Activated B cell treated with CpG ODN at 0.5 μM for 24 hours (primary cell): ENCODE measurements around the gene SNX12. TPM values are rescaled to one million over a fixed set of nuclear protein-coding genes. Genes with fewer than 3 reads are reported as not detected.

ENCODE experiments used
- ATAC-seq: fragments of 200-7000 bp; cut with Tn5 transposase; one replicate; pipeline ENCODE4 v1.10.0; 2021; ENCODE audit warnings: low read depth, mild to moderate bottlenecking, moderate library complexity
- CTCF ChIA-PET: fragments of 350-600 bp; sonication (Branson Sonifier 250); formaldehyde crosslinking; loops from one replicate; lab custom pipeline; 2021; ENCODE audit warnings: antibody characterized with exemption; lab: Charles Lee
- POLR2A ChIA-PET: fragments of 350-600 bp; sonication (Branson Sonifier 250); formaldehyde crosslinking; loops from one replicate; lab custom pipeline; 2021; ENCODE audit warnings: antibody characterized with exemption; lab: Charles Lee
- DNase-seq: peaks from one replicate; pipeline ENCODE4 v3.0.0; 2022
- H3K27ac Mint-ChIP-seq: one replicate; pipeline ENCODE4 v1.8.0; 2020; ENCODE audit warnings: mixed read lengths
- H3K27me3 Mint-ChIP-seq: one replicate; pipeline ENCODE4 v1.8.0; 2021; ENCODE audit warnings: mixed read lengths
- H3K36me3 Mint-ChIP-seq: one replicate; pipeline ENCODE4 v1.8.0; 2021; ENCODE audit warnings: low read depth, mixed read lengths
- H3K4me1 Mint-ChIP-seq: one replicate; pipeline ENCODE4 v1.8.0; 2021; ENCODE audit warnings: mixed read lengths
- H3K4me3 Mint-ChIP-seq: one replicate; pipeline ENCODE4 v1.8.0; 2020; ENCODE audit warnings: mild to moderate bottlenecking, mixed read lengths
- H3K9me3 Mint-ChIP-seq: one replicate; pipeline ENCODE4 v1.8.0; 2020; ENCODE audit warnings: mixed read lengths
- intact Hi-C: fragments of 100-400 bp; cut with micrococcal nuclease; formaldehyde crosslinking; loops from one replicate; pipeline ENCODE4 v1.15.1; 2024
- total RNA-seq: library from RNA; stranded (reverse); gene quantifications from 2 replicates; pipeline ENCODE4 v1.2.3, GENCODE V29; 2022
- TF ChIP-seq, protein P1 (sequence below): fragments of 200-600 bp; IDR thresholded peaks from one replicate; pipeline ENCODE4 v1.8.0; 2022; ENCODE audit warnings: antibody characterized with exemption, mild to moderate bottlenecking

The SNX12 gene
- total RNA-seq, 1 donor from 2014 or later: 44.8 TPM

DNA sequence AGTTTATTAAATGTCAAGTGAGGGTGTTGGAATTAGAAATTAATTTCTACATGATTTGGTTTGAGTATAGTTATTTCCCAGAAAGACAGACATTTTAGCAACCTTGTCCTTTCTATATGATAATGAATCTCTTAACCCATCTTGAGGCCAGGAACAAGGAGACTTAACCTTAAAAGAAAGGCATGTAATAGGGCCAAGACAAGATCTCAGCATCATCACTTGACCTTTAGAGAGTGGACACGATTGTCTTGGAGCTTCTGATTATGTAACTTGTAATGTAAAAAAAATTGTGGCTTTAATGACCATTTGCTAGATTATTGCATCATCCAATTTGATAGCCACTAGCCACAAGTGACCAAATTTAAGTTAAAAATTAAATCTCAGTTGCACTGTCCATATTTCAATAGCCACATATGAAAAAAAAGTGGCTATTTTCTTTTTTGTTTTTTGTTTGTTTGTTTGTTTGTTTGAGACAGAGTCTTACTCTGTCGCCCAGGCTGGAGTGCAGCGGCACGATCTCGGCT, 14.1 kb upstream of the SNX12 start:
- TF ChIP-seq, protein P1, sequence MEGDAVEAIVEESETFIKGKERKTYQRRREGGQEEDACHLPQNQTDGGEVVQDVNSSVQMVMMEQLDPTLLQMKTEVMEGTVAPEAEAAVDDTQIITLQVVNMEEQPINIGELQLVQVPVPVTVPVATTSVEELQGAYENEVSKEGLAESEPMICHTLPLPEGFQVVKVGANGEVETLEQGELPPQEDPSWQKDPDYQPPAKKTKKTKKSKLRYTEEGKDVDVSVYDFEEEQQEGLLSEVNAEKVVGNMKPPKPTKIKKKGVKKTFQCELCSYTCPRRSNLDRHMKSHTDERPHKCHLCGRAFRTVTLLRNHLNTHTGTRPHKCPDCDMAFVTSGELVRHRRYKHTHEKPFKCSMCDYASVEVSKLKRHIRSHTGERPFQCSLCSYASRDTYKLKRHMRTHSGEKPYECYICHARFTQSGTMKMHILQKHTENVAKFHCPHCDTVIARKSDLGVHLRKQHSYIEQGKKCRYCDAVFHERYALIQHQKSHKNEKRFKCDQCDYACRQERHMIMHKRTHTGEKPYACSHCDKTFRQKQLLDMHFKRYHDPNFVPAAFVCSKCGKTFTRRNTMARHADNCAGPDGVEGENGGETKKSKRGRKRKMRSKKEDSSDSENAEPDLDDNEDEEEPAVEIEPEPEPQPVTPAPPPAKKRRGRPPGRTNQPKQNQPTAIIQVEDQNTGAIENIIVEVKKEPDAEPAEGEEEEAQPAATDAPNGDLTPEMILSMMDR: no peak
- Mint-ChIP-seq H3K9me3 (no peaks in the 10 kb centered on the region), H3K27me3 (no peaks in the 10 kb centered on the region), H3K4me3 (no peak overlapping the region), H3K36me3 (no peaks in the 10 kb centered on the region), H3K4me1 (no peaks in the 10 kb centered on the region), H3K27ac (no peak overlapping the region)
- ChIA-PET CTCF (no interaction called here), POLR2A (no interaction called here)
- ATAC-seq: no peak
- DNase-seq: no peak
- intact Hi-C loops: no loop called here

DNA sequence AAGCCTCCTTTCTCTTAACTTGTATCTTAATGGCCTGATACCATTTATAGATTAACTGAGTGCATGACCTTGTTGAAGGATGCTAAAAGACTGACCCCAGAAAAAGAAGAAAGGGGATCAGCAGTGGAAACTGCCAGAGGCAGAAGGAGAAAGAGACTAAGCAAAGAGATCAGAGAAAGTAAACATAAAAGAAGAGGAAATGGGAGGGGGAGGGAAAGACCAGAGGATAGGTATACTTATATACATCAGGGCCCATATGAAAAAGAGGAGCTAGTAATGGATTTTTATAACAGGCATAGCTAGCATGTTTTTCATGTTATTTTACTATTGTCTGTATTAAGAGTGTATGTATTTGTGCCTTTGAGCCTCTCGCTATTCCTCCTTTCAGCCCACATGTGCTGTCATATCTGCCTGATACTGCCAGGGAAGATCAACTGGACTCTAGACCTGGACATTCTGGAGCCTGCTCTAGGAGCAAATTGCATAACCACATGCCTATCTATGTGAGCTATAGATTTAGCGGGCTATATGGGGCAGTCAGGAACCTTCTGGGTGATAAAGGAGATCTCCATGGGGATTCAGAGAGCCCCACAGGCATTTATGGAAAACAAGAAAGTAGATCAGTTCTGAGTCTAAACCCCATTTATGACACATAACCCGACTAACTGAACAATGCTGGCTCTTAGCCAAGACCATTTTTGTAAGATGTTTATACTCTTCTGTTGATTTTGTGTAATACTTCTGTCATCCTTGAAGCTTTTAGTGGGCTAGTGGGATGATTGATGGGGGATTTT, 13.4 kb upstream of the SNX12 start:
- TF ChIP-seq, protein P1: no peak
- no peak overlapping the region for H3K27ac Mint-ChIP-seq
- no peak for ATAC-seq
- no peak overlapping the region for H3K4me3 Mint-ChIP-seq
- POLR2A ChIA-PET: no interaction called here
- intact Hi-C loops: no loop called here
- CTCF ChIA-PET: no interaction called here
- H3K27me3 Mint-ChIP-seq: no peaks in the 10 kb centered on the region
- DNase-seq: no peak
- no peaks in the 10 kb centered on the region for H3K36me3 Mint-ChIP-seq
- no peaks in the 10 kb centered on the region for H3K4me1 Mint-ChIP-seq
- H3K9me3 Mint-ChIP-seq: no peaks in the 10 kb centered on the region

DNA sequence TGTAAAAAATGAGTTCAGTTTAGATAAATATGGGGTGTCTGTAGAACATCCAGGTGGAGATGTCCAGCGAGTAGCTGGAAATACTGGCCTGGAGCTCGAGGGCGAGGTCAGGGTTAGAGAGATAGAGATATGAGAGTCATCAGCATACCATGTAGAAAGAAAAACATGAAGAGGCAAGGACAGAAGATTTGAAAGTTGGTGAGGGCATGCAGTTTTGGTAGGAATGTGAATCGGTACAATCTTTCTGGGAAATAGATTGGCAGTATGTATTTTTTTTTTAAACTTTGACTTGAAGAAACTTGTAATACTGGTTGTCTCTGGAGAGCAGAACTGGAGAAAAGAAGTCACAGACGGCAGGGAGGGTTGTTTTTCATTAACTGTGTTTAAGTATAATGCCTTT, 2.4 kb upstream of the SNX12 start:
- intact Hi-C loops: no loop called here
- peaks cover 3% of the 10 kb centered on the region for H3K27me3 Mint-ChIP-seq
- ChIA-PET CTCF (no interaction called here), POLR2A (no interaction called here)
- H3K4me3 Mint-ChIP-seq: no peak overlapping the region
- ATAC-seq (no peak), DNase-seq (no peak)
- no peaks in the 10 kb centered on the region for H3K9me3 Mint-ChIP-seq
- no peak overlapping the region for H3K27ac Mint-ChIP-seq
- TF ChIP-seq, protein P1: no peak
- peaks cover 13% of the 10 kb centered on the region for H3K4me1 Mint-ChIP-seq
- peaks cover 7% of the 10 kb centered on the region for H3K36me3 Mint-ChIP-seq

DNA sequence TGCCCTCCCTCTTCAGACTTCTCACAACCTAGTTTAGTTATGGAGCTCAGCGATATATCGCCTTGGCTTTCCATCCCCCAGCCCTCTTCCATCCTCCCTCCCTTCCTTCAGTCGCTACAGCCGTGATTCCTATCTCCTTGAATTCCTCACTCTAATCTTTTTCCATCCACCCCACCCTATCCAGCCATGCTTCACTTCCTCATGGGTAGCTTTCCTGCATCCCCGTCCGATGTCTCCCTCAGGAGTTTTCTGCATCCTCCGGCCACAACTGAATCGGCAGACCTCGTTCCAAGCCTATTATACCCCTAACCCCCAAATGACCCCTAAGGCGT, 456 bp downstream of the SNX12 start:
- DNase-seq: no peak
- ATAC-seq: no peak
- peaks cover 19% of the 10 kb centered on the region for H3K36me3 Mint-ChIP-seq
- H3K27me3 Mint-ChIP-seq: peaks cover 3% of the 10 kb centered on the region
- peak overlapping the region; percentile 95 for H3K27ac Mint-ChIP-seq
- ChIA-PET CTCF (no interaction called here), POLR2A (interaction anchor here (0.5 to 1.9 kb wide), 11 partner anchors 8 to 935 kb away, joined by 3 to 39 read pairs (median 5); partner anchors contain the start of genes IGBP1, IL2RG, MED12 and NONO)
- no peaks in the 10 kb centered on the region for H3K9me3 Mint-ChIP-seq
- TF ChIP-seq, protein P1: no peak
- peak overlapping the region; percentile 94 for H3K4me3 Mint-ChIP-seq
- intact Hi-C loops: loop anchor here (1.0 to 10.0 kb wide), 8 partner anchors 28 to 467 kb away; partner anchors contain the start of genes FOXO4, IL2RG, MED12 and OGT
- peaks cover 19% of the 10 kb centered on the region for H3K4me1 Mint-ChIP-seq

DNA sequence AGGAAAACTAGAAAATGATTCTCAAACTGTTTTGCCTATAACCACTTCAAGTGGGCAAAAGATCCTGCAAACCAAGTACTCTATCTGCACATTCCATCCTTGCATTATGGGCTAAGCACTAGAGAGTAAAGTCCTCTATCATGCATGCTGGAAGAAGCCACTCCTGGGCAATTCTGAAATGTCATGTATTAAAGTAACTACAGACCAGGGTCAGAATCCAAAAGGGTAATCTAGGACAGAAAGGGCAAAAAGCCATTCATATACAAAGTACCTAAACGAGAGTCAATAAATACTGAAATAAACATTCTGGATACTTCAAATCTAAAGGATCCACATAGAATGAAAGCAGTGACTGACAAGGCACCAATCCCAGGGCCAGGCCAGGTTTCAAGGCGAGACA, 1.0 kb downstream of the SNX12 start:
- Mint-ChIP-seq H3K9me3 (no peaks in the 10 kb centered on the region), H3K4me1 (peaks cover 19% of the 10 kb centered on the region), H3K27ac (no peak overlapping the region), H3K4me3 (peak overlapping the region; percentile 94), H3K27me3 (peaks cover 3% of the 10 kb centered on the region), H3K36me3 (peaks cover 24% of the 10 kb centered on the region)
- TF ChIP-seq, protein P1: no peak
- intact Hi-C loops: loop anchor here (10.0 kb wide), 1 partner anchor 468 kb away; the partner anchor contains the start of gene OGT
- ATAC-seq (no peak), DNase-seq (no peak)
- CTCF ChIA-PET: no interaction called here
- POLR2A ChIA-PET: interaction anchor here (0.5 to 1.9 kb wide), 7 partner anchors 7 to 934 kb away, joined by 3 to 39 read pairs (median 7); partner anchors contain the start of genes IGBP1, IL2RG, MED12 and TAF1
